ENCODE results near the gene TULP4. TPM values are rescaled to one million over a fixed set of nuclear protein-coding genes. Genes with fewer than 3 reads are reported as not detected.

TULP4 gene
- total RNA-seq, 1 experiment from 2014 or later, result 82.0 TPM

DNA sequence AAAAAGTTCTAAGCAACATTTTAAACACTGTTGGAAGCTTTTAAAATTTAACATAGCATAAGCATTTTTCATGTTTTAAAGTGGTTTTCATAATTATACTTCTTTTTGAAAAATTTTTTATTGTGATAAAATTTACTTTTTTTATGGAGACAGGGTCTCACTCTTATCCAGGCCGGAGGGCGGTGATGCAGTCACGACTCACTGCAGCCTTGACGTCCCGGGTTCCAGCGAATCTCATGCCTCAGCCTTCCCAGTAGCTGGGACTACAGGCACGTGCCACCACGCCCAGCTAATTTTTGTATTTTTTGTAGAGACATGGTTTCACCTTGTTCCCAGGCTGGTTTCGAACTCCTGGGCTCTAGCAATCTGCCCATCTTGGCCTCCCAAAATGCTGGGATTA, 46.1 kb upstream of the TULP4 start:
- no TSS peak for BruUV-seq (replicated peaks)
- Histone ChIP-seq H3K27ac (ENCODE audit: low read depth, low read length, poor library complexity, severe bottlenecking) (no peak overlapping the region), H3K9me3 (ENCODE audit: low read depth, low read length, poor library complexity, severe bottlenecking) (no peaks in the 10 kb centered on the region), H3K27me3 (replicated peaks; ENCODE audit: insufficient read depth, low read depth, low read length, poor library complexity) (no peaks in the 10 kb centered on the region), H3K4me3 (ENCODE audit: low read depth, low read length, poor library complexity, severe bottlenecking) (no peak overlapping the region), H3K4me1 (ENCODE audit: insufficient read depth, low read length, poor library complexity, severe bottlenecking) (no peaks in the 10 kb centered on the region), H3K36me3 (ENCODE audit: insufficient read depth, low read length, poor library complexity, severe bottlenecking) (no peaks in the 10 kb centered on the region)
- intact Hi-C loops (cut with micrococcal nuclease; ENCODE audit: unreplicated experiment), result no loop called here
- TF ChIP-seq, protein P1, sequence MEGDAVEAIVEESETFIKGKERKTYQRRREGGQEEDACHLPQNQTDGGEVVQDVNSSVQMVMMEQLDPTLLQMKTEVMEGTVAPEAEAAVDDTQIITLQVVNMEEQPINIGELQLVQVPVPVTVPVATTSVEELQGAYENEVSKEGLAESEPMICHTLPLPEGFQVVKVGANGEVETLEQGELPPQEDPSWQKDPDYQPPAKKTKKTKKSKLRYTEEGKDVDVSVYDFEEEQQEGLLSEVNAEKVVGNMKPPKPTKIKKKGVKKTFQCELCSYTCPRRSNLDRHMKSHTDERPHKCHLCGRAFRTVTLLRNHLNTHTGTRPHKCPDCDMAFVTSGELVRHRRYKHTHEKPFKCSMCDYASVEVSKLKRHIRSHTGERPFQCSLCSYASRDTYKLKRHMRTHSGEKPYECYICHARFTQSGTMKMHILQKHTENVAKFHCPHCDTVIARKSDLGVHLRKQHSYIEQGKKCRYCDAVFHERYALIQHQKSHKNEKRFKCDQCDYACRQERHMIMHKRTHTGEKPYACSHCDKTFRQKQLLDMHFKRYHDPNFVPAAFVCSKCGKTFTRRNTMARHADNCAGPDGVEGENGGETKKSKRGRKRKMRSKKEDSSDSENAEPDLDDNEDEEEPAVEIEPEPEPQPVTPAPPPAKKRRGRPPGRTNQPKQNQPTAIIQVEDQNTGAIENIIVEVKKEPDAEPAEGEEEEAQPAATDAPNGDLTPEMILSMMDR (conservative IDR thresholded peaks at IDR 0.05; ENCODE audit: low read depth, low read length), result no peak
- TF ChIP-seq EZH2 (IDR thresholded peaks at IDR 0.05; ENCODE audit: borderline replicate concordance, low read depth, low read length, poor library complexity, severe bottlenecking), result no peak
- ChIA-PET CTCF (no interaction called here), POLR2A (ENCODE audit: low non-redundant PET) (interaction anchor here (0.6 kb wide), 1 partner anchor 1265 kb away, joined by 3 read pairs; no protein-coding TSS in a partner anchor)
- no peak for DNase-seq (ENCODE audit: low spot score)

DNA sequence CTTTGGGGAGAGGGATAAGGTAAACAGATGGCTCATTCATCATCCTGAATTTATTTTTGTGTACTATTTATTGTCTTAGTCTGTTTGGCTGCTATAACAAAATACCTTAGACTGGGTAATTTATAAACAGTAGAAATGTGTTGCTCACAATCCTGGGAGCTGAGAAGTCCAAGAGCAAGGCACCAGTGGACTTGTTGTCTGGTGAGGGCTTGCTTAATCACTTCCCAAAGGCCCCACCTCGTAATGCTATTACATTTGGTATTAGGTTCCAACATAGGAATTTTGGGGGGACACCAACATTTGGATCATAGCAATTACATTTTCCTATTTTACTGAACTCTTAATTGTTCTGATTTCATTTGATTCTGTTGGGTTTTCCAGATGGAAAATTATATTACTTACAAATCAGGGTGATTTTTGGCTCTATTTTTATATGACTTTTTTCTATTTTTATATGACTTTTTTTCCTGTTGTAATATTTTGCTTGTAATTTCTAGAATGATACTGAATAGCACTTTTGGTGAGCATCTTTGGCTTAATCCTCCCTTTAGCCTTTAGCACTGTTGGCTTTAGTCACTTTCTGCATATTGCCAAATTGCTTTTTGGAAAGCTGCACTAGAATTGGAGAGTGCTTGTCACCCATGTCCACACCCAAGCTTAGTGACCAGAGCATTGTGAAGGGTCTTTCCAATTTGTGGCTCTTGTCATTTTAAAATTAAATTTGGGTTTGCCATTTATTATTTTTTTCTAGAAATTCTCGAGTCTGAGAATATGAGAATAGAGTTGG, 43.7 kb upstream of the TULP4 start:
- no peaks in the 10 kb centered on the region for H3K9me3 ChIP-seq (ENCODE audit: low read depth, low read length, poor library complexity, severe bottlenecking)
- no TSS peak for BruUV-seq (replicated peaks)
- TF ChIP-seq, protein P1 (conservative IDR thresholded peaks at IDR 0.05; ENCODE audit: low read depth, low read length), result no peak
- no peak for TF ChIP-seq EZH2 (IDR thresholded peaks at IDR 0.05; ENCODE audit: borderline replicate concordance, low read depth, low read length, poor library complexity, severe bottlenecking)
- H3K27me3 ChIP-seq (replicated peaks; ENCODE audit: insufficient read depth, low read depth, low read length, poor library complexity), result no peaks in the 10 kb centered on the region
- H3K4me3 ChIP-seq (ENCODE audit: low read depth, low read length, poor library complexity, severe bottlenecking), result no peak overlapping the region
- no peak for DNase-seq (ENCODE audit: low spot score)
- ChIA-PET POLR2A (ENCODE audit: low non-redundant PET) (no interaction called here), CTCF (no interaction called here)
- no peak overlapping the region for H3K27ac ChIP-seq (ENCODE audit: low read depth, low read length, poor library complexity, severe bottlenecking)
- H3K36me3 ChIP-seq (ENCODE audit: insufficient read depth, low read length, poor library complexity, severe bottlenecking), result no peaks in the 10 kb centered on the region
- H3K4me1 ChIP-seq (ENCODE audit: insufficient read depth, low read length, poor library complexity, severe bottlenecking), result no peaks in the 10 kb centered on the region
- intact Hi-C loops (cut with micrococcal nuclease; ENCODE audit: unreplicated experiment), result no loop called here

DNA sequence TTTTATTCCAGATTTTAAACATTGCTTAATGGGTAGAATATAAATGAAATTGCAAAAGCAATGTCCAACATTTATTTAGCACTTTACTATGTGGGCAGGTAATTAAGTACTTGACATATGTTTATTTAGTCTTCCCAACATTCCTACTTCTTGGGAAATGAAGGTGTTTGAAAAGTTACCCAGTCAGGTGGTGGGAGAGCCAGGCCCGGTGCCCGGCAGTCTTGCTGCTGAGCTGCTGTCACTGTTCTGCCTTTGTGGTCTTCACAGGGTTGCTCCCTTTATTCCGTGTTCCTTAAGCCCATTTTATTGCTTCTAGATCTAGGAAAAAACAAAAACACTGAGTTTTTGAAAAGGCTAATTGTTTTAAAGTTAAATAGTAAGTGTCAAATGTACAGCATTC, 42.6 kb upstream of the TULP4 start:
- ChIA-PET CTCF (no interaction called here), POLR2A (ENCODE audit: low non-redundant PET) (no interaction called here)

More for the DNA sequence above, 42.6 kb upstream of the TULP4 start:
- TF ChIP-seq EZH2 (IDR thresholded peaks at IDR 0.05; ENCODE audit: borderline replicate concordance, low read depth, low read length, poor library complexity, severe bottlenecking), result no peak
- TF ChIP-seq, protein P1 (conservative IDR thresholded peaks at IDR 0.05; ENCODE audit: low read depth, low read length), result no peak
- H3K27ac ChIP-seq (ENCODE audit: low read depth, low read length, poor library complexity, severe bottlenecking), result no peak overlapping the region
- no peaks in the 10 kb centered on the region for H3K36me3 ChIP-seq (ENCODE audit: insufficient read depth, low read length, poor library complexity, severe bottlenecking)
- no peak for DNase-seq (ENCODE audit: low spot score)
- intact Hi-C loops (cut with micrococcal nuclease; ENCODE audit: unreplicated experiment), result no loop called here
- no peaks in the 10 kb centered on the region for H3K9me3 ChIP-seq (ENCODE audit: low read depth, low read length, poor library complexity, severe bottlenecking)
- H3K4me3 ChIP-seq (ENCODE audit: low read depth, low read length, poor library complexity, severe bottlenecking), result no peak overlapping the region
- H3K27me3 ChIP-seq (replicated peaks; ENCODE audit: insufficient read depth, low read depth, low read length, poor library complexity), result no peaks in the 10 kb centered on the region
- no TSS peak for BruUV-seq (replicated peaks)
- H3K4me1 ChIP-seq (ENCODE audit: insufficient read depth, low read length, poor library complexity, severe bottlenecking), result no peaks in the 10 kb centered on the region

Data from A673 (cell line).